AG04449 (cell line): ENCODE measurements around the gene KCND2.

ENCODE experiments used
- CTCF ChIA-PET: fragments of 350-600 bp; formaldehyde crosslinking; extraction: SDS; loops from one replicate; lab custom pipeline; 2021; ENCODE audit warnings: antibody characterized with exemption; lab: Yijun Ruan, JAX
- POLR2A ChIA-PET: fragments of 400-600, 350-600 bp; formaldehyde crosslinking; extraction: SDS; loops from one replicate; lab custom pipeline; 2020; ENCODE audit warnings: antibody characterized with exemption, inconsistent platforms; lab: Yijun Ruan, JAX
- DNase-seq: peaks from one replicate; pipeline ENCODE4 v3.0.0-alpha.2; 2010; ENCODE audit warnings: low read depth, low spot score
- H3K4me3 ChIP-seq: 2 replicates; pipeline ENCODE4 v1.5.1; 2011; ENCODE audit warnings: low read depth, mild to moderate bottlenecking, control low read depth, low read length
- CTCF ChIP-seq: IDR thresholded peaks from one replicate; pipeline ENCODE4 v1.5.1; 2011; ENCODE audit warnings: mild to moderate bottlenecking, moderate library complexity, low read length, control low read depth, inconsistent platforms; ENCODE audit not compliant: insufficient read depth; ENCODE audit errors: missing control alignments

Gene KCND2

GRCh38 chr7:120539321-120539720 is 266.3 kb downstream of the KCND2 start:
- H3K4me3 ChIP-seq = no peak overlapping the region
- ChIA-PET POLR2A (no interaction called here), CTCF (interaction anchor here (1.6 to 2.6 kb wide), 2 partner anchors 9 to 14 kb away, joined by 3 to 11 read pairs; no protein-coding TSS in a partner anchor)
- DNase-seq = no peak
- TF ChIP-seq CTCF = no peak

- ChIA-PET CTCF (no interaction called here), POLR2A (no interaction called here)
- no peak overlapping the region for H3K4me3 ChIP-seq
- no peak for DNase-seq
- no peak for TF ChIP-seq CTCF
These were observed 274.6 kb downstream of the KCND2 start for GRCh38 chr7:120547605-120548004.

- ChIA-PET CTCF (interaction anchor here (0.6 to 0.8 kb wide), 3 partner anchors 164 to 1275 kb away, joined by 3 read pairs; no protein-coding TSS in a partner anchor), POLR2A (no interaction called here)
- TF ChIP-seq CTCF = no peak
- no peak for DNase-seq
- H3K4me3 ChIP-seq = no peak overlapping the region
These were observed 277.6 kb downstream of the KCND2 start for GRCh38 chr7:120550494-120551048.

GRCh38 chr7:120553491-120553890 is 280.5 kb downstream of the KCND2 start:
- CTCF ChIA-PET = interaction anchor here (1.2 to 3.4 kb wide), 4 partner anchors 11 to 618 kb away, joined by 3 to 18 read pairs (median 7); no protein-coding TSS in a partner anchor
- TF ChIP-seq CTCF = no peak
- no peak for DNase-seq
- no peak overlapping the region for H3K4me3 ChIP-seq
- POLR2A ChIA-PET = no interaction called here

GRCh38 chr7:120554960-120555571 is 282.1 kb downstream of the KCND2 start:
- no peak for DNase-seq
- peak; percentile 52 for TF ChIP-seq CTCF
- no peak overlapping the region for H3K4me3 ChIP-seq
- ChIA-PET POLR2A (no interaction called here), CTCF (interaction anchor here (0.8 to 3.4 kb wide), 9 partner anchors 8 to 620 kb away, joined by 3 to 18 read pairs (median 4); no protein-coding TSS in a partner anchor)

- no peak overlapping the region for H3K4me3 ChIP-seq
- ChIA-PET POLR2A (no interaction called here), CTCF (interaction anchor here (0.8 to 2.3 kb wide), 2 partner anchors 9 to 11 kb away, joined by 3 to 12 read pairs; no protein-coding TSS in a partner anchor)
- no peak for DNase-seq
- TF ChIP-seq CTCF = no peak
These were observed 291.2 kb downstream of the KCND2 start for GRCh38 chr7:120564145-120564544.
